ENCODE results near the gene CST9L.

DNA sequence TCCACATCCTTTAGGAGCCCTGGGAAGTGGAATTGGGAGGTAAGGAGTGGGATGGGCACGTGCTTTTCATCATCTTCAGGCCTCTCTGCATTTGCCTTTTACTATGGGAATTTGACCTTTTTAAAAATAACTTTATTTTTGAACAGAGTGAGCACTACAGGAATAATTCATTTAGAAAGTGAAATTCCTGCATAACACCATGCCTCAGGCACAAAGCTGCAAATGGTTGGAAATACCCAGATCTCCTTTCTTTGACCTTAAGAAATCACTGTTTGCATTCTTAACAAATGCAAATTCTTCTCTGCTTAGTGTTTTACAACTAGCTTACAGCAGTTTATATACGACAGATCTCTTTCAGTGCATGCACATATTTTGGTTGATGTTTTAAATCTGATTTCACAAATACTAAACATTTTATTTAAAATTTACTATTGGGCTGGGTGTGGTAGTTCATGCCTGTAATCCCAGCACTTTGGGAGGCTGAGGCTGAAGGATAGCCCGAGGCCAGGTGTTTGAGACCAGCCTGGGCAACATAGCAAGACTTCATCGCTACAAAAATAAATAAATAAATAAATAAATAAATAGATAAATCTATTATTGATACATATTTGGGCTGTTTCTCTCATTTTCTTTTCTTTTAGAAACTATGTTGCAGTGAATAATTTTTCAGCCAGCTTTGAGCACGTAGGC, 52.9 kb downstream of the CST9L start:
- TF ChIP-seq, protein P1, sequence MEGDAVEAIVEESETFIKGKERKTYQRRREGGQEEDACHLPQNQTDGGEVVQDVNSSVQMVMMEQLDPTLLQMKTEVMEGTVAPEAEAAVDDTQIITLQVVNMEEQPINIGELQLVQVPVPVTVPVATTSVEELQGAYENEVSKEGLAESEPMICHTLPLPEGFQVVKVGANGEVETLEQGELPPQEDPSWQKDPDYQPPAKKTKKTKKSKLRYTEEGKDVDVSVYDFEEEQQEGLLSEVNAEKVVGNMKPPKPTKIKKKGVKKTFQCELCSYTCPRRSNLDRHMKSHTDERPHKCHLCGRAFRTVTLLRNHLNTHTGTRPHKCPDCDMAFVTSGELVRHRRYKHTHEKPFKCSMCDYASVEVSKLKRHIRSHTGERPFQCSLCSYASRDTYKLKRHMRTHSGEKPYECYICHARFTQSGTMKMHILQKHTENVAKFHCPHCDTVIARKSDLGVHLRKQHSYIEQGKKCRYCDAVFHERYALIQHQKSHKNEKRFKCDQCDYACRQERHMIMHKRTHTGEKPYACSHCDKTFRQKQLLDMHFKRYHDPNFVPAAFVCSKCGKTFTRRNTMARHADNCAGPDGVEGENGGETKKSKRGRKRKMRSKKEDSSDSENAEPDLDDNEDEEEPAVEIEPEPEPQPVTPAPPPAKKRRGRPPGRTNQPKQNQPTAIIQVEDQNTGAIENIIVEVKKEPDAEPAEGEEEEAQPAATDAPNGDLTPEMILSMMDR (IDR thresholded peaks at IDR 0.05; ENCODE audit: low read depth, low read length, missing input control), result no peak
- TF ChIP-seq FOXA2 (IDR thresholded peaks at IDR 0.05), result no peak
- TF ChIP-seq TAF1 (conservative IDR thresholded peaks at IDR 0.05), result no peak
- TF ChIP-seq RAD21 (IDR thresholded peaks at IDR 0.05), result no peak
- no peak for TF ChIP-seq JUND (IDR thresholded peaks at IDR 0.05)
- TF ChIP-seq, protein P2, sequence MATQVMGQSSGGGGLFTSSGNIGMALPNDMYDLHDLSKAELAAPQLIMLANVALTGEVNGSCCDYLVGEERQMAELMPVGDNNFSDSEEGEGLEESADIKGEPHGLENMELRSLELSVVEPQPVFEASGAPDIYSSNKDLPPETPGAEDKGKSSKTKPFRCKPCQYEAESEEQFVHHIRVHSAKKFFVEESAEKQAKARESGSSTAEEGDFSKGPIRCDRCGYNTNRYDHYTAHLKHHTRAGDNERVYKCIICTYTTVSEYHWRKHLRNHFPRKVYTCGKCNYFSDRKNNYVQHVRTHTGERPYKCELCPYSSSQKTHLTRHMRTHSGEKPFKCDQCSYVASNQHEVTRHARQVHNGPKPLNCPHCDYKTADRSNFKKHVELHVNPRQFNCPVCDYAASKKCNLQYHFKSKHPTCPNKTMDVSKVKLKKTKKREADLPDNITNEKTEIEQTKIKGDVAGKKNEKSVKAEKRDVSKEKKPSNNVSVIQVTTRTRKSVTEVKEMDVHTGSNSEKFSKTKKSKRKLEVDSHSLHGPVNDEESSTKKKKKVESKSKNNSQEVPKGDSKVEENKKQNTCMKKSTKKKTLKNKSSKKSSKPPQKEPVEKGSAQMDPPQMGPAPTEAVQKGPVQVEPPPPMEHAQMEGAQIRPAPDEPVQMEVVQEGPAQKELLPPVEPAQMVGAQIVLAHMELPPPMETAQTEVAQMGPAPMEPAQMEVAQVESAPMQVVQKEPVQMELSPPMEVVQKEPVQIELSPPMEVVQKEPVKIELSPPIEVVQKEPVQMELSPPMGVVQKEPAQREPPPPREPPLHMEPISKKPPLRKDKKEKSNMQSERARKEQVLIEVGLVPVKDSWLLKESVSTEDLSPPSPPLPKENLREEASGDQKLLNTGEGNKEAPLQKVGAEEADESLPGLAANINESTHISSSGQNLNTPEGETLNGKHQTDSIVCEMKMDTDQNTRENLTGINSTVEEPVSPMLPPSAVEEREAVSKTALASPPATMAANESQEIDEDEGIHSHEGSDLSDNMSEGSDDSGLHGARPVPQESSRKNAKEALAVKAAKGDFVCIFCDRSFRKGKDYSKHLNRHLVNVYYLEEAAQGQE (IDR thresholded peaks at IDR 0.05), result no peak
- TF ChIP-seq, protein P3, sequence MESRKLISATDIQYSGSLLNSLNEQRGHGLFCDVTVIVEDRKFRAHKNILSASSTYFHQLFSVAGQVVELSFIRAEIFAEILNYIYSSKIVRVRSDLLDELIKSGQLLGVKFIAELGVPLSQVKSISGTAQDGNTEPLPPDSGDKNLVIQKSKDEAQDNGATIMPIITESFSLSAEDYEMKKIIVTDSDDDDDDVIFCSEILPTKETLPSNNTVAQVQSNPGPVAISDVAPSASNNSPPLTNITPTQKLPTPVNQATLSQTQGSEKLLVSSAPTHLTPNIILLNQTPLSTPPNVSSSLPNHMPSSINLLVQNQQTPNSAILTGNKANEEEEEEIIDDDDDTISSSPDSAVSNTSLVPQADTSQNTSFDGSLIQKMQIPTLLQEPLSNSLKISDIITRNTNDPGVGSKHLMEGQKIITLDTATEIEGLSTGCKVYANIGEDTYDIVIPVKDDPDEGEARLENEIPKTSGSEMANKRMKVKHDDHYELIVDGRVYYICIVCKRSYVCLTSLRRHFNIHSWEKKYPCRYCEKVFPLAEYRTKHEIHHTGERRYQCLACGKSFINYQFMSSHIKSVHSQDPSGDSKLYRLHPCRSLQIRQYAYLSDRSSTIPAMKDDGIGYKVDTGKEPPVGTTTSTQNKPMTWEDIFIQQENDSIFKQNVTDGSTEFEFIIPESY (IDR thresholded peaks at IDR 0.05), result no peak
- TF ChIP-seq NR2F2 (IDR thresholded peaks at IDR 0.05), result no peak
- TF ChIP-seq, protein P4, sequence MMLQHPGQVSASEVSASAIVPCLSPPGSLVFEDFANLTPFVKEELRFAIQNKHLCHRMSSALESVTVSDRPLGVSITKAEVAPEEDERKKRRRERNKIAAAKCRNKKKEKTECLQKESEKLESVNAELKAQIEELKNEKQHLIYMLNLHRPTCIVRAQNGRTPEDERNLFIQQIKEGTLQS (IDR thresholded peaks at IDR 0.05), result no peak
- no peak for TF ChIP-seq GABPA (IDR thresholded peaks at IDR 0.05 in 1 of 2, conservative IDR thresholded peaks at IDR 0.05 in 1 of 2)
- no peak for TF ChIP-seq SP1 (IDR thresholded peaks at IDR 0.05)
- TF ChIP-seq YY1 (IDR thresholded peaks at IDR 0.05), result no peak

All from liver (tissue), 3 donors.